K562 (cell line): ENCODE data around the gene FCHSD1. TPM values are rescaled to one million over a fixed set of nuclear protein-coding genes. Genes with fewer than 3 reads are reported as not detected.

Source experiments
- ATF4 ChIP-seq: fragments of 450-650 bp; formaldehyde crosslinking; IDR thresholded peaks from 2 replicates; pipeline ENCODE4 v1.4.0; 2022; ENCODE audit warnings: mild to moderate bottlenecking, moderate library complexity
- BACH1 ChIP-seq: fragments of 200-800 bp; sonication (Bioruptor generic); IDR thresholded peaks from 2 replicates; pipeline ENCODE4 v1.6.1; 2016; ENCODE audit warnings: missing genetic modification characterization, missing compliant biosample characterization
- BRF1 ChIP-seq: IDR thresholded peaks from 3 replicates; pipeline ENCODE4 v1.6.1; 2011; ENCODE audit warnings: borderline replicate concordance, mild to moderate bottlenecking; ENCODE audit not compliant: insufficient read length; ENCODE audit errors: extremely low read depth
- CHD7 ChIP-seq: fragments of 200-600 bp; sonication (generic); IDR thresholded peaks from one replicate; pipeline ENCODE4 v1.6.1; 2012; ENCODE audit warnings: mild to moderate bottlenecking, low read depth, low read length, inconsistent platforms
- FOS ChIP-seq: IDR thresholded peaks from 3 replicates; pipeline ENCODE4 v1.6.1; 2011; ENCODE audit not compliant: insufficient read length; ENCODE audit errors: extremely low read depth
- ILF3 ChIP-seq: fragments of 450-650 bp; IDR thresholded peaks from 2 replicates; pipeline ENCODE4 v1.6.1; 2018; ENCODE audit warnings: antibody characterized with exemption, mild to moderate bottlenecking, moderate library complexity, borderline replicate concordance
- KDM5B ChIP-seq: fragments of 200-600 bp; sonication (generic); IDR thresholded peaks from 2 replicates; pipeline ENCODE4 v1.6.1; 2012; ENCODE audit warnings: low read depth, mild to moderate bottlenecking, moderate library complexity, low read length, control low read depth, inconsistent platforms; ENCODE audit not compliant: insufficient replicate concordance
- KHSRP ChIP-seq: fragments of 450-650 bp; IDR thresholded peaks from 2 replicates; pipeline ENCODE4 v1.6.1; 2017
- LCOR ChIP-seq: sonication (generic); formaldehyde crosslinking; IDR thresholded peaks from 2 replicates; pipeline ENCODE4 v1.8.0; 2022; ENCODE audit warnings: mild to moderate bottlenecking, missing genetic modification reagents
- MCM3 ChIP-seq: fragments of 450-650 bp; IDR thresholded peaks from 2 replicates; pipeline ENCODE4 v1.6.1; 2016
- POLR3G ChIP-seq: IDR thresholded peaks from 2 replicates; pipeline ENCODE4 v1.6.1; 2011; ENCODE audit not compliant: insufficient read length, insufficient replicate concordance; ENCODE audit errors: extremely low read depth
- ZNF584 ChIP-seq: fragments of 200-800 bp; sonication (Bioruptor generic); IDR thresholded peaks from 2 replicates; pipeline ENCODE4 v1.6.1; 2016; ENCODE audit warnings: low read depth, mild to moderate bottlenecking, missing genetic modification characterization, missing compliant biosample characterization
- ZNF778 ChIP-seq: fragments of 450-650 bp; formaldehyde crosslinking; IDR thresholded peaks from 2 replicates; pipeline ENCODE4 v1.4.0; 2020; ENCODE audit warnings: mild to moderate bottlenecking, moderate library complexity
- polyA plus RNA-seq, 8 experiments: library from polyadenylated mRNA; depleted of rRNA in 4 of 8; stranded (reverse) in 5 of 8; unstranded in 3 of 8; fragments of >200 nt; fragmentation: Nextera tagmentation in 2 of 8; fragmentation: Illumina TruSeq in 1 of 8; extraction: Ambion mirVana in 2 of 8; extraction: Trizol in 1 of 8; gene quantifications; 2 replicates each; pipeline versions ENCODE4 v1.2.1 to v1.2.3, GENCODE V29; 2011 to 2014; ENCODE audit warnings: inconsistent platforms in 1 of 8, missing spikeins in 1 of 8
- total RNA-seq, 7 experiments: library from RNA; depleted of rRNA in 6 of 7; stranded (reverse); fragments of >200 nt in 6 of 7; fragmentation: Illumina TruSeq in 2 of 7; extraction: Trizol in 2 of 7; gene quantifications; 2 replicates each; pipeline versions ENCODE4 v1.2.1 to v1.2.3, GENCODE V29; 2011 to 2021; ENCODE audit warnings: low replicate concordance in 1 of 7
- TF ChIP-seq, protein P1 (sequence below), 2 experiments: fragments of 450-650 bp in 1 of 2; sonication (generic) in 1 of 2; formaldehyde crosslinking; conservative IDR thresholded peaks; 2 replicates each; pipeline versions ENCODE4 v1.4.0 to v1.8.1; 2020 to 2022; ENCODE audit warnings: mild to moderate bottlenecking in 1 of 2, missing genetic modification reagents in 1 of 2

Gene FCHSD1
- total and polyA plus RNA-seq, 9 of the 15 experiments (the other 6 are each of a cell fraction or from before 2014, with no cell fraction given) = 0.35 to 37.5 (median 13.6) TPM

- TF ChIP-seq ZNF584 = no peak
- TF ChIP-seq LCOR (CRISPR knock-in tag) = peak; percentile 90
- no peak for TF ChIP-seq KHSRP
- TF ChIP-seq ILF3 = no peak
- no peak for TF ChIP-seq ZNF778 (CRISPR knock-in tag)
- no peak for TF ChIP-seq BACH1 (tag)
- TF ChIP-seq FOS = no peak
- no peak for TF ChIP-seq BRF1
- no peak for TF ChIP-seq ATF4 (CRISPR knock-in tag)
- TF ChIP-seq KDM5B = no peak
- TF ChIP-seq CHD7 = no peak
- no peak for TF ChIP-seq POLR3G
- TF ChIP-seq MCM3 = no peak
- TF ChIP-seq, protein P1, sequence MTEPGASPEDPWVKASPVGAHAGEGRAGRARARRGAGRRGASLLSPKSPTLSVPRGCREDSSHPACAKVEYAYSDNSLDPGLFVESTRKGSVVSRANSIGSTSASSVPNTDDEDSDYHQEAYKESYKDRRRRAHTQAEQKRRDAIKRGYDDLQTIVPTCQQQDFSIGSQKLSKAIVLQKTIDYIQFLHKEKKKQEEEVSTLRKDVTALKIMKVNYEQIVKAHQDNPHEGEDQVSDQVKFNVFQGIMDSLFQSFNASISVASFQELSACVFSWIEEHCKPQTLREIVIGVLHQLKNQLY (CRISPR knock-in tag; conservative IDR thresholded peaks at IDR 0.05) = no peak
Observed at GRCh38 chr5:141681695-141682641, 30.8 kb upstream of the FCHSD1 start, which contains the start of gene ARAP3 (continued).
